Measurements from ENCODE around the gene STARD9. TPM values are rescaled to one million over a fixed set of nuclear protein-coding genes. Genes with fewer than 3 reads are reported as not detected.

The STARD9 gene
- total RNA-seq, 1 donor from 2014 or later, result 10.0 TPM

DNA sequence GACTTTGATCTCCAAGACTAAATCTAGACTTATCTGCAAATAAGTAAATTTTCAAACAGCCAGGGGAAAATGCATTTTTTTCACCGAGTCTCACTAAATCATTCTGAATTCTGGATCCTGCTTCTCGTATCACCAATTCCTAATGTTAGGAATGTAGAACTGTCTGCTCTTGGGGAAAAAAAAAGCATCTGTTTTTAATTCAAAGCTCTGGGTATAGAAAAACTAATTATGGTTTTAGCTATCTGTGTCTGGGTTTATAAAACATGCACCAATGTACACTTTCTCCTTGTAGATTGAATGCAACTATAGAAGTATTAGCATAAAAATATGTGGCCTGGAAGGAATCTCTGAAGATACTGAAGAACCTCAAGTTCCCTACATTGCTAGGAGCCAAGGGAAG lies 166.3 kb downstream of the STARD9 start:
- Mint-ChIP-seq H3K4me1 (peaks cover 24% of the 10 kb centered on the region), H3K27ac (peak overlapping the region; percentile 88), H3K27me3 (ENCODE audit: low read depth) (no peaks in the 10 kb centered on the region), H3K9me3 (no peaks in the 10 kb centered on the region), H3K36me3 (peaks cover 8% of the 10 kb centered on the region), H3K4me3 (no peak overlapping the region)
- no peak for DNase-seq (ENCODE audit: low spot score in 2 of 2, unreplicated experiment in 2 of 2)
- TF ChIP-seq, protein P1, sequence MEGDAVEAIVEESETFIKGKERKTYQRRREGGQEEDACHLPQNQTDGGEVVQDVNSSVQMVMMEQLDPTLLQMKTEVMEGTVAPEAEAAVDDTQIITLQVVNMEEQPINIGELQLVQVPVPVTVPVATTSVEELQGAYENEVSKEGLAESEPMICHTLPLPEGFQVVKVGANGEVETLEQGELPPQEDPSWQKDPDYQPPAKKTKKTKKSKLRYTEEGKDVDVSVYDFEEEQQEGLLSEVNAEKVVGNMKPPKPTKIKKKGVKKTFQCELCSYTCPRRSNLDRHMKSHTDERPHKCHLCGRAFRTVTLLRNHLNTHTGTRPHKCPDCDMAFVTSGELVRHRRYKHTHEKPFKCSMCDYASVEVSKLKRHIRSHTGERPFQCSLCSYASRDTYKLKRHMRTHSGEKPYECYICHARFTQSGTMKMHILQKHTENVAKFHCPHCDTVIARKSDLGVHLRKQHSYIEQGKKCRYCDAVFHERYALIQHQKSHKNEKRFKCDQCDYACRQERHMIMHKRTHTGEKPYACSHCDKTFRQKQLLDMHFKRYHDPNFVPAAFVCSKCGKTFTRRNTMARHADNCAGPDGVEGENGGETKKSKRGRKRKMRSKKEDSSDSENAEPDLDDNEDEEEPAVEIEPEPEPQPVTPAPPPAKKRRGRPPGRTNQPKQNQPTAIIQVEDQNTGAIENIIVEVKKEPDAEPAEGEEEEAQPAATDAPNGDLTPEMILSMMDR (IDR thresholded peaks at IDR 0.05; ENCODE audit: unreplicated experiment), result no peak

DNA sequence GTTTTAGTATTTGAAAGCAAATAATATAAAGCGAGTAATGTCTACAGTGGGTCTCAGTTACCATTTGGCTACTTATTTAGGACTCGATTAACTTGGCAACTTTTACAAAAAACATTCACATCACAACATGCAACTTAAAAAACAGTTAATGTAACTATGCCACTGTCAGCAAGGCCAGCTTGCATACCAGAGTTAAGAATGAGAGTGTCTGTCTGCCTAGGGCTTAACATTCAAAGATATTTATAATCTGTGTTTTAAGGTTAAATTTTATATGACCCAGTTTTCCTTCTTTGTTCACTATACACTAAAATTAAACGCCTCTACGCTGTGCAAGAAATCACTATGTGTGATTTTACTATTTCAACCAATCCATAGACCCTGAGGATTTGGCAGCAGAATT lies 166.7 kb downstream of the STARD9 start:
- Mint-ChIP-seq H3K4me3 (no peak overlapping the region), H3K36me3 (peaks cover 8% of the 10 kb centered on the region), H3K4me1 (peaks cover 24% of the 10 kb centered on the region), H3K27ac (peak overlapping the region; percentile 88), H3K9me3 (no peaks in the 10 kb centered on the region), H3K27me3 (ENCODE audit: low read depth) (no peaks in the 10 kb centered on the region)
- DNase-seq (ENCODE audit: low spot score in 2 of 2, unreplicated experiment in 2 of 2), result no peak
- TF ChIP-seq, protein P1 (IDR thresholded peaks at IDR 0.05; ENCODE audit: unreplicated experiment), result no peak

DNA sequence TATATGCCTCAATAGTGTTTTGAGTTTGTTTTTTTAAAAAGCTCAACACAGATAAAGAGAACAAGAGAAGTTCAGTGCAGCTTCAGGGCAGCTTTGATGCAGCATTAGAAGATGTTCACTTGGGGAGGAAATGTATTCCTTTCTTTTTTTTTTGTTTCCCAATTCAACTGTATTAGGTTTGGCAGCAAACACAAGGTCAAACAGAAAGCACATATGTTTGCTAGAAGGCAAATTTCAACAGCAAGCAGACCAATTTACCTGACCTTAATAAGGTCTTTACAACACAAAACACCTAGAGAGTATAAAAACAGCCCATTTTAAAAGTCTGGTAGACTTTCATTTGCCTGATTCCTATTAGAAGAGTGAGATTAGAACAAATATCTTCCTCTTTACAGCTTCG lies 168.8 kb downstream of the STARD9 start:
- H3K4me3 Mint-ChIP-seq, result no peak overlapping the region
- H3K9me3 Mint-ChIP-seq, result no peaks in the 10 kb centered on the region
- TF ChIP-seq, protein P1 (IDR thresholded peaks at IDR 0.05; ENCODE audit: unreplicated experiment), result no peak
- H3K36me3 Mint-ChIP-seq, result peaks cover 8% of the 10 kb centered on the region
- H3K27me3 Mint-ChIP-seq (ENCODE audit: low read depth), result no peaks in the 10 kb centered on the region
- no peak for DNase-seq (ENCODE audit: low spot score in 2 of 2, unreplicated experiment in 2 of 2)
- no peak overlapping the region for H3K27ac Mint-ChIP-seq
- H3K4me1 Mint-ChIP-seq, result peaks cover 17% of the 10 kb centered on the region

DNA sequence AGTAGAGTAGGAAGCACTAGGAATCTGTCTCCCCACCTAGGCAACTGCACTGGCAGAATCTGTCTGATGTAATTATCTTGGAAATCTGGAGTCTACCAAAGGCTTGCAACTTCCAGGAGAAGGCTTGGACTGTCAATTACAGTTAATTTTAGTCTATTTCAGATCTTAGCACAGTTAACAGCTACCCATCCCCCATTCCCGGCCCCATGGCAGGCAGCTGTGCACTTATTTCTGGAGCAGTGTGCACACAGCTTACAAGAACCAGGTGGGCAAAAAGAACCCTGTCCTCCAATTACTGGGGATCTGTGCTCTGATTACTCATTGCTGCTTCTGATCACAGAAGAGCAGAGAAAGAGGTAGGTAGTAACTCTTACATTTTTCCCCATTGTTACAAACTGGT lies 173.9 kb downstream of the STARD9 start:
- Mint-ChIP-seq H3K4me3 (no peak overlapping the region), H3K36me3 (peaks cover 48% of the 10 kb centered on the region), H3K4me1 (no peaks in the 10 kb centered on the region), H3K27ac (no peak overlapping the region), H3K9me3 (peaks cover 12% of the 10 kb centered on the region), H3K27me3 (ENCODE audit: low read depth) (no peaks in the 10 kb centered on the region)
- TF ChIP-seq, protein P1 (IDR thresholded peaks at IDR 0.05; ENCODE audit: unreplicated experiment), result no peak
- DNase-seq (ENCODE audit: low spot score in 2 of 2, unreplicated experiment in 2 of 2), result no peak

DNA sequence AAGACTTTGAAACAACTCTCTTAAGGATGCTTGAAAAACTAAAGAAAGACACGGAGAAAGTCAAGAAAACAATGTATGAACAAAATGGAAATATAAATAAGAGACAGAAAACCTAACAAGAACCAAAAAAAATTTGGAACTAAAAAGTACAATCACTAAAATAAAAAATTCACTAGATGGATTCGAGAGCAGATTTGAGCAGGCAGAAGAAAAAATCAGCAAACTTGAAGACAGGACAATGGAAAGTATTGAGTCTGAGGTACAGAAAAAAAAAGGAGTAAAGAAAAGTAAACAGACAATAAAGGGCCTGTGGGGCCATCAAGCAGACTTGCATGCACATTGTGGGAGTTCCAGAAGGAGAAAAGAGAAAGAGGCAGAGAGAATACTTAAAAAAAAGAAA lies 174.9 kb downstream of the STARD9 start:
- Mint-ChIP-seq H3K27ac (no peak overlapping the region), H3K36me3 (peaks cover 48% of the 10 kb centered on the region), H3K9me3 (peaks cover 12% of the 10 kb centered on the region), H3K27me3 (ENCODE audit: low read depth) (no peaks in the 10 kb centered on the region), H3K4me3 (no peak overlapping the region), H3K4me1 (no peaks in the 10 kb centered on the region)
- DNase-seq (ENCODE audit: low spot score in 2 of 2, unreplicated experiment in 2 of 2), result no peak
- TF ChIP-seq, protein P1 (IDR thresholded peaks at IDR 0.05; ENCODE audit: unreplicated experiment), result no peak

DNA sequence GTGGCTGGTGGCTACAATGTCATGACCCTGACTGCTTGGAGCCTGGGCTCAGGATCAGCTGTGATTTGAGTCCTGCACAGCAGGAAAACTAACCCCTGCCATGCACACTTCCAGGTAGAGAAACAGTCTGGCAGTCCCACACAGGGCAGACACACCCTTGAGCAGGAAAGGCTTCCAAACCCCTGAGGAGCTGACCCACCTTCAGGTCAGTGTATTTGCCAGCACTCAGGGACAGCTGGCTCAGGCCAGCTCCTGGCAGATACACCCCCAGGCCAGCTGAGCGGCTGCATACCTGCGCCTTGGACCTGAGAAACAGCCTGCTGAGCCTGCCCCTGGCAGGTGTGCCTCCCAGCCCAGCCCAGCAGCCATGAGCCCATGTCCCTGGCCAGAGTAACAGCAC lies 183.7 kb downstream of the STARD9 start:
- H3K27me3 Mint-ChIP-seq (ENCODE audit: low read depth), result no peaks in the 10 kb centered on the region
- TF ChIP-seq, protein P1 (IDR thresholded peaks at IDR 0.05; ENCODE audit: unreplicated experiment), result no peak
- no peak overlapping the region for H3K27ac Mint-ChIP-seq
- no peak overlapping the region for H3K4me3 Mint-ChIP-seq
- no peak for DNase-seq (ENCODE audit: low spot score in 2 of 2, unreplicated experiment in 2 of 2)
- H3K36me3 Mint-ChIP-seq, result peaks cover 29% of the 10 kb centered on the region
- no peaks in the 10 kb centered on the region for H3K4me1 Mint-ChIP-seq
- peaks cover 28% of the 10 kb centered on the region for H3K9me3 Mint-ChIP-seq
